SK-N-SH (cell line): ENCODE measurements around the gene ISX. TPM values are rescaled to one million over a fixed set of nuclear protein-coding genes. Genes with fewer than 3 reads are reported as not detected.

Experiments
- CTCF ChIA-PET: fragments of 300-600, 350-600 bp; formaldehyde crosslinking; extraction: SDS; loops from one replicate; lab custom pipeline; 2021; lab: Yijun Ruan, JAX
- POLR2A ChIA-PET: fragments of 350-600 bp; sonication (Branson Sonifier 250); formaldehyde crosslinking; extraction: SDS; loops from one replicate; lab custom pipeline; 2020; ENCODE audit warnings: antibody characterized with exemption, inconsistent platforms; lab: Yijun Ruan, JAX
- DNase-seq: peaks from one replicate; pipeline ENCODE4 v3.0.0; 2012
- H2AFZ ChIP-seq: fragments of 200-600 bp; sonication (generic); 2 replicates; pipeline ENCODE4 v1.8.1; 2016; ENCODE audit warnings: antibody characterized with exemption, mild to moderate bottlenecking, low read depth
- H3F3A ChIP-seq: fragments of 200-600 bp; sonication (generic); replicated peaks from 2 replicates; pipeline ENCODE3; 2016; ENCODE audit warnings: antibody characterized with exemption, mild to moderate bottlenecking; ENCODE audit not compliant: insufficient read depth
- H3K27ac ChIP-seq, 2 experiments: fragments of 200-500 bp in 1 of 2; fragments of 200-600 bp in 1 of 2; sonication (Bioruptor generic) in 1 of 2; sonication (generic), shearing (Covaris generic) in 1 of 2; 2 replicates each; pipeline versions ENCODE4 v1.5.1 to v1.6.1; 2014 to 2016; ENCODE audit warnings: low read depth in 2 of 2, inconsistent platforms in 1 of 2, low read length in 1 of 2, mild to moderate bottlenecking in 1 of 2, mixed read lengths in 1 of 2
- H3K27me3 ChIP-seq: fragments of 200-600 bp; sonication (generic), shearing (Covaris generic); 2 replicates; pipeline ENCODE4 v1.6.1; 2016; ENCODE audit warnings: mixed run types; ENCODE audit not compliant: insufficient read depth
- H3K36me3 ChIP-seq, 2 experiments: fragments of 200-500 bp in 1 of 2; fragments of 200-600 bp in 1 of 2; sonication (Bioruptor generic) in 1 of 2; sonication (generic) in 1 of 2; replicated peaks in 1 of 2; 2 replicates each; pipeline versions ENCODE3 to v1.5.1; 2014 to 2016; ENCODE audit warnings: low read length in 1 of 2, mild to moderate bottlenecking in 1 of 2; ENCODE audit not compliant: insufficient read depth in 2 of 2, control insufficient read depth in 1 of 2
- H3K4me1 ChIP-seq, 2 experiments: fragments of 200-500 bp in 1 of 2; fragments of 200-600 bp in 1 of 2; sonication (Bioruptor generic) in 1 of 2; sonication (generic), shearing (Covaris generic) in 1 of 2; 2 replicates each; pipeline versions ENCODE4 v1.5.1 to v1.6.1; 2014 to 2016; ENCODE audit warnings: low read depth in 1 of 2, low read length in 1 of 2, mixed run types in 1 of 2; ENCODE audit not compliant: insufficient read depth in 2 of 2, control insufficient read depth in 1 of 2
- H3K4me2 ChIP-seq: fragments of 200-600 bp; sonication (generic), shearing (Covaris generic); 2 replicates; pipeline ENCODE4 v1.6.1; 2017; ENCODE audit warnings: mixed run types
- H3K4me3 ChIP-seq, 2 experiments: fragments of 200-500 bp in 1 of 2; fragments of 200-600 bp in 1 of 2; sonication (Bioruptor generic) in 1 of 2; sonication (generic), shearing (Covaris generic) in 1 of 2; 2 replicates each; pipeline versions ENCODE4 v1.5.1 to v1.8.1; 2014 to 2016; ENCODE audit warnings: low read depth in 2 of 2, inconsistent platforms in 1 of 2, low read length in 1 of 2, mild to moderate bottlenecking in 1 of 2, mixed read lengths in 1 of 2, moderate library complexity in 1 of 2
- H3K79me2 ChIP-seq: fragments of 200-600 bp; sonication (generic); 2 replicates; pipeline ENCODE4 v1.8.1; 2017; ENCODE audit warnings: mild to moderate bottlenecking; ENCODE audit not compliant: insufficient read depth
- H3K9ac ChIP-seq: fragments of 200-600 bp; sonication (generic); 2 replicates; pipeline ENCODE4 v1.6.1; 2017; ENCODE audit warnings: mixed run types
- H3K9me2 ChIP-seq: fragments of 200-600 bp; sonication (generic); 2 replicates; pipeline ENCODE4 v1.6.1; 2017; ENCODE audit warnings: mixed run types
- H3K9me3 ChIP-seq: fragments of 200-600 bp; sonication (generic); 2 replicates; pipeline ENCODE4 v1.6.1; 2017; ENCODE audit warnings: mixed run types, mild to moderate bottlenecking, moderate library complexity
- H4K20me1 ChIP-seq: fragments of 200-600 bp; sonication (generic); 2 replicates; pipeline ENCODE4 v1.6.1; 2017; ENCODE audit warnings: mild to moderate bottlenecking, mixed run types; ENCODE audit not compliant: insufficient read depth
- CHD2 ChIP-seq: fragments of 150-350 bp; IDR thresholded peaks from 2 replicates; pipeline ENCODE4 v1.6.1; 2018; ENCODE audit warnings: low read length; ENCODE audit not compliant: partially characterized antibody
- ELF1 ChIP-seq: IDR thresholded peaks from 2 replicates; pipeline ENCODE4 v1.4.0; 2012
- EZH2phosphoT487 ChIP-seq: fragments of 200-600 bp; sonication (generic); IDR thresholded peaks from 2 replicates; pipeline ENCODE4 v1.6.1; 2017; ENCODE audit warnings: low read depth, mixed run types, mild to moderate bottlenecking, antibody characterized with exemption, moderate library complexity, borderline replicate concordance
- FOXM1 ChIP-seq: IDR thresholded peaks from 2 replicates; pipeline ENCODE4 v1.4.0; 2012; ENCODE audit warnings: low read depth, mild to moderate bottlenecking
- GATA2 ChIP-seq: sonication (generic); formaldehyde crosslinking; IDR thresholded peaks from 2 replicates; pipeline ENCODE4 v1.5.0; 2020; ENCODE audit warnings: mild to moderate bottlenecking, missing genetic modification reagents
- JUND ChIP-seq: IDR thresholded peaks from 2 replicates; pipeline ENCODE4 v1.4.0; 2012
- MEF2A ChIP-seq: IDR thresholded peaks from 2 replicates; pipeline ENCODE4 v1.4.0; 2012; ENCODE audit warnings: low read depth, borderline replicate concordance
- NFIC ChIP-seq: IDR thresholded peaks from 2 replicates; pipeline ENCODE4 v1.4.0; 2012; ENCODE audit warnings: borderline replicate concordance
- NRF1 ChIP-seq: IDR thresholded peaks from 2 replicates; pipeline ENCODE4 v1.6.1; 2012; ENCODE audit warnings: low read depth, mild to moderate bottlenecking, low read length
- POLR2AphosphoS5 ChIP-seq: IDR thresholded peaks from 2 replicates; pipeline ENCODE4 v1.6.1; 2012; ENCODE audit warnings: low read depth, low read length
- RCOR1 ChIP-seq: fragments of 150-350 bp; IDR thresholded peaks from 2 replicates; pipeline ENCODE4 v1.6.1; 2017; ENCODE audit warnings: antibody characterized with exemption, low read length
- RFX5 ChIP-seq: IDR thresholded peaks from 2 replicates; pipeline ENCODE4 v1.6.1; 2012; ENCODE audit warnings: mild to moderate bottlenecking, improper control_type of control experiment, low read length
- RXRA ChIP-seq: IDR thresholded peaks from 2 replicates; pipeline ENCODE4 v1.4.0; 2012; ENCODE audit warnings: low read depth, mild to moderate bottlenecking, borderline replicate concordance
- TEAD4 ChIP-seq: IDR thresholded peaks from 2 replicates; pipeline ENCODE4 v1.4.0; 2012; ENCODE audit warnings: mild to moderate bottlenecking, borderline replicate concordance; ENCODE audit not compliant: insufficient read depth
- ZBTB33 ChIP-seq: IDR thresholded peaks from 2 replicates; pipeline ENCODE4 v1.4.0; 2012; ENCODE audit warnings: low read depth, borderline replicate concordance
- whole genome bisulfite sequencing: methylation state at CpG from one replicate; pipeline ENCODE4 v1.1.6; 2017; ENCODE audit warnings: low lambda C conversion rate; 5-methylcytosine and 5-hydroxymethylcytosine counted together
- polyA plus RNA-seq, 3 experiments: library from polyadenylated mRNA; depleted of rRNA; stranded (reverse); fragments of >200 nt; gene quantifications; 2 replicates each; pipeline ENCODE4 v1.2.3, GENCODE V29; 2012
- TF ChIP-seq, protein P1 (sequence below): IDR thresholded peaks from 2 replicates; pipeline ENCODE4 v1.6.1; 2012; ENCODE audit warnings: mild to moderate bottlenecking, low read depth, low read length, moderate library complexity
- TF ChIP-seq, protein P2 (sequence below): fragments of 200-600 bp; sonication (generic); IDR thresholded peaks from 2 replicates; pipeline ENCODE4 v1.6.1; 2017; ENCODE audit warnings: antibody characterized with exemption, mild to moderate bottlenecking, moderate library complexity
- TF ChIP-seq, protein P3 (sequence below): fragments of 150-350 bp; IDR thresholded peaks from 2 replicates; pipeline ENCODE4 v1.6.1; 2016; ENCODE audit warnings: mild to moderate bottlenecking, low read depth, low read length

The ISX gene
- polyA plus RNA-seq, 1 of the 3 experiments (the other 2 are of a cell fraction) = not detected

- no peak overlapping the region for H3K4me3 ChIP-seq
- 11% methylated on average over 3 of the region's 3 CpGs for WGBS
- no peak overlapping the region for H2AFZ ChIP-seq
- H3K27me3 ChIP-seq = peaks cover 18% of the 10 kb centered on the region
- no peaks in the 10 kb centered on the region for H3K36me3 ChIP-seq
- no peak overlapping the region for H3K27ac ChIP-seq
- POLR2A ChIA-PET = no interaction called here
- no peaks in the 10 kb centered on the region for H3K79me2 ChIP-seq
- no peak for DNase-seq
- no peaks in the 10 kb centered on the region for H4K20me1 ChIP-seq
- no peak overlapping the region for H3K9ac ChIP-seq
- H3F3A ChIP-seq = no peaks in the 10 kb centered on the region
- no peak for TF ChIP-seq JUND
- TF ChIP-seq NRF1 = no peak
- TF ChIP-seq, protein P1, sequence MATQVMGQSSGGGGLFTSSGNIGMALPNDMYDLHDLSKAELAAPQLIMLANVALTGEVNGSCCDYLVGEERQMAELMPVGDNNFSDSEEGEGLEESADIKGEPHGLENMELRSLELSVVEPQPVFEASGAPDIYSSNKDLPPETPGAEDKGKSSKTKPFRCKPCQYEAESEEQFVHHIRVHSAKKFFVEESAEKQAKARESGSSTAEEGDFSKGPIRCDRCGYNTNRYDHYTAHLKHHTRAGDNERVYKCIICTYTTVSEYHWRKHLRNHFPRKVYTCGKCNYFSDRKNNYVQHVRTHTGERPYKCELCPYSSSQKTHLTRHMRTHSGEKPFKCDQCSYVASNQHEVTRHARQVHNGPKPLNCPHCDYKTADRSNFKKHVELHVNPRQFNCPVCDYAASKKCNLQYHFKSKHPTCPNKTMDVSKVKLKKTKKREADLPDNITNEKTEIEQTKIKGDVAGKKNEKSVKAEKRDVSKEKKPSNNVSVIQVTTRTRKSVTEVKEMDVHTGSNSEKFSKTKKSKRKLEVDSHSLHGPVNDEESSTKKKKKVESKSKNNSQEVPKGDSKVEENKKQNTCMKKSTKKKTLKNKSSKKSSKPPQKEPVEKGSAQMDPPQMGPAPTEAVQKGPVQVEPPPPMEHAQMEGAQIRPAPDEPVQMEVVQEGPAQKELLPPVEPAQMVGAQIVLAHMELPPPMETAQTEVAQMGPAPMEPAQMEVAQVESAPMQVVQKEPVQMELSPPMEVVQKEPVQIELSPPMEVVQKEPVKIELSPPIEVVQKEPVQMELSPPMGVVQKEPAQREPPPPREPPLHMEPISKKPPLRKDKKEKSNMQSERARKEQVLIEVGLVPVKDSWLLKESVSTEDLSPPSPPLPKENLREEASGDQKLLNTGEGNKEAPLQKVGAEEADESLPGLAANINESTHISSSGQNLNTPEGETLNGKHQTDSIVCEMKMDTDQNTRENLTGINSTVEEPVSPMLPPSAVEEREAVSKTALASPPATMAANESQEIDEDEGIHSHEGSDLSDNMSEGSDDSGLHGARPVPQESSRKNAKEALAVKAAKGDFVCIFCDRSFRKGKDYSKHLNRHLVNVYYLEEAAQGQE = no peak
- no peak for TF ChIP-seq RFX5
- TF ChIP-seq EZH2phosphoT487 = no peak
- no peak for TF ChIP-seq ZBTB33
- TF ChIP-seq TEAD4 = no peak
- TF ChIP-seq ELF1 = no peak
- TF ChIP-seq MEF2A = no peak
- no peak for TF ChIP-seq NFIC
- no peak for TF ChIP-seq CHD2
- no peak for TF ChIP-seq RXRA
- TF ChIP-seq, protein P2, sequence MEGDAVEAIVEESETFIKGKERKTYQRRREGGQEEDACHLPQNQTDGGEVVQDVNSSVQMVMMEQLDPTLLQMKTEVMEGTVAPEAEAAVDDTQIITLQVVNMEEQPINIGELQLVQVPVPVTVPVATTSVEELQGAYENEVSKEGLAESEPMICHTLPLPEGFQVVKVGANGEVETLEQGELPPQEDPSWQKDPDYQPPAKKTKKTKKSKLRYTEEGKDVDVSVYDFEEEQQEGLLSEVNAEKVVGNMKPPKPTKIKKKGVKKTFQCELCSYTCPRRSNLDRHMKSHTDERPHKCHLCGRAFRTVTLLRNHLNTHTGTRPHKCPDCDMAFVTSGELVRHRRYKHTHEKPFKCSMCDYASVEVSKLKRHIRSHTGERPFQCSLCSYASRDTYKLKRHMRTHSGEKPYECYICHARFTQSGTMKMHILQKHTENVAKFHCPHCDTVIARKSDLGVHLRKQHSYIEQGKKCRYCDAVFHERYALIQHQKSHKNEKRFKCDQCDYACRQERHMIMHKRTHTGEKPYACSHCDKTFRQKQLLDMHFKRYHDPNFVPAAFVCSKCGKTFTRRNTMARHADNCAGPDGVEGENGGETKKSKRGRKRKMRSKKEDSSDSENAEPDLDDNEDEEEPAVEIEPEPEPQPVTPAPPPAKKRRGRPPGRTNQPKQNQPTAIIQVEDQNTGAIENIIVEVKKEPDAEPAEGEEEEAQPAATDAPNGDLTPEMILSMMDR = no peak
- TF ChIP-seq GATA2 (CRISPR knock-in tag) = no peak
- TF ChIP-seq RCOR1 = no peak
- TF ChIP-seq POLR2AphosphoS5 = no peak
- TF ChIP-seq, protein P3, sequence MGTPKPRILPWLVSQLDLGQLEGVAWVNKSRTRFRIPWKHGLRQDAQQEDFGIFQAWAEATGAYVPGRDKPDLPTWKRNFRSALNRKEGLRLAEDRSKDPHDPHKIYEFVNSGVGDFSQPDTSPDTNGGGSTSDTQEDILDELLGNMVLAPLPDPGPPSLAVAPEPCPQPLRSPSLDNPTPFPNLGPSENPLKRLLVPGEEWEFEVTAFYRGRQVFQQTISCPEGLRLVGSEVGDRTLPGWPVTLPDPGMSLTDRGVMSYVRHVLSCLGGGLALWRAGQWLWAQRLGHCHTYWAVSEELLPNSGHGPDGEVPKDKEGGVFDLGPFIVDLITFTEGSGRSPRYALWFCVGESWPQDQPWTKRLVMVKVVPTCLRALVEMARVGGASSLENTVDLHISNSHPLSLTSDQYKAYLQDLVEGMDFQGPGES = no peak
- TF ChIP-seq FOXM1 = no peak
- TF ChIP-seq, all 33 proteins: peak for 0
- H3K9me2 ChIP-seq = no peaks in the 10 kb centered on the region
- H3K4me2 ChIP-seq = no peak overlapping the region
- CTCF ChIA-PET = interaction anchor here (1.3 kb wide), 1 partner anchor 19 kb away, joined by 4 read pairs; no protein-coding TSS in a partner anchor
- no peaks in the 10 kb centered on the region for H3K4me1 ChIP-seq
- no peaks in the 10 kb centered on the region for H3K9me3 ChIP-seq
These were observed 62.7 kb downstream of the ISX start for GRCh38 chr22:35128637-35129036.
